HepG2 (cell line): ENCODE data around the gene FKBP8. TPM values are rescaled to one million over a fixed set of nuclear protein-coding genes. Genes with fewer than 3 reads are reported as not detected.

ENCODE experiments used
- ATAC-seq: fragments of 200-7000 bp; cut with Tn5 transposase; 3 replicates; pipeline ENCODE4 v1.9.1; 2020; ENCODE audit warnings: mild to moderate bottlenecking, moderate library complexity
- BruUV-seq: library from RNA; stranded (reverse); fragments of 400-500 nt; replicated peaks from 2 replicates; lab custom pipeline; 2021; lab: Mats Ljungman, UMichigan
- CTCF ChIA-PET: fragments of 300-600 bp; formaldehyde crosslinking; extraction: SDS; loops from one replicate; lab custom pipeline; 2021; ENCODE audit warnings: low total read pairs, inconsistent platforms, low intra/inter-chr PET ratio; lab: Yijun Ruan, JAX
- POLR2A ChIA-PET: fragments of 350-600 bp; sonication (Branson Sonifier 250); formaldehyde crosslinking; loops from one replicate; lab custom pipeline; 2020; ENCODE audit warnings: antibody characterized with exemption, inconsistent platforms; lab: Yijun Ruan, JAX
- DNase-seq: peaks from one replicate; pipeline ENCODE4 v3.0.0-alpha.2; 2015; ENCODE audit warnings: low spot score
- FAIRE-seq: peaks from 3 replicates; lab custom pipeline; 2011; peaks lifted over from hg19 to GRCh38; lab: Jason Lieb, UNC
- H2AFZ ChIP-seq: one replicate; pipeline ENCODE4 v1.6.1; 2011; ENCODE audit warnings: low read length, inconsistent platforms
- H3K27ac ChIP-seq: fragments of 300-600 bp; 3 replicates; pipeline ENCODE4 v1.8.0; 2011; ENCODE audit warnings: mixed run types, mild to moderate bottlenecking, mixed read lengths, low read length, inconsistent platforms; ENCODE audit not compliant: insufficient read depth; ENCODE audit errors: extremely low read length
- H3K27me3 ChIP-seq, 2 experiments: fragments of 200-600 bp in 1 of 2; 2 replicates in 1 of 2; 3 replicates in 1 of 2; pipeline versions ENCODE4 v1.6.0 to v1.8.0; 2011; ENCODE audit warnings: low read length in 2 of 2, mild to moderate bottlenecking in 2 of 2, moderate library complexity in 2 of 2, inconsistent platforms in 1 of 2; ENCODE audit not compliant: insufficient read depth in 2 of 2, control insufficient read depth in 1 of 2
- H3K36me3 ChIP-seq, 2 experiments: fragments of 200-600 bp in 1 of 2; replicated peaks in 1 of 2; 2 replicates in 1 of 2; 3 replicates in 1 of 2; pipeline versions ENCODE4 v1.5.1 to v1.8.0; 2011; ENCODE audit warnings: low read length in 2 of 2, inconsistent platforms in 1 of 2; ENCODE audit not compliant: insufficient read depth in 2 of 2, control insufficient read depth in 1 of 2
- H3K4me1 ChIP-seq: 2 replicates; pipeline ENCODE4 v1.5.1; 2012; ENCODE audit warnings: low read length, inconsistent platforms; ENCODE audit not compliant: insufficient read depth
- H3K4me2 ChIP-seq: 2 replicates; pipeline ENCODE4 v1.6.0; 2011; ENCODE audit warnings: low read depth, low read length, inconsistent platforms
- H3K4me3 ChIP-seq, 3 experiments: fragments of 200-600 bp in 1 of 3; sonication (generic), shearing (Covaris generic) in 1 of 3; replicated peaks in 1 of 3; 2 replicates each; pipeline ENCODE4 v1.5.1; 2011 to 2016; ENCODE audit warnings: low read length in 3 of 3, inconsistent platforms in 2 of 3, low read depth in 2 of 3, mild to moderate bottlenecking in 2 of 3, control low read depth in 1 of 3, mixed read lengths in 1 of 3; ENCODE audit not compliant: insufficient read depth in 1 of 3
- H3K79me2 ChIP-seq: one replicate; pipeline ENCODE4 v1.6.1; 2011; ENCODE audit warnings: low read length, inconsistent platforms; ENCODE audit not compliant: insufficient read depth
- H3K9ac ChIP-seq: 2 replicates; pipeline ENCODE4 v1.6.0; 2011; ENCODE audit warnings: mild to moderate bottlenecking, low read depth, low read length, inconsistent platforms; ENCODE audit not compliant: insufficient read depth
- H3K9me3 ChIP-seq: 2 replicates; pipeline ENCODE4 v1.5.1; 2012; ENCODE audit warnings: mild to moderate bottlenecking, low read length
- H4K20me1 ChIP-seq: 2 replicates; pipeline ENCODE4 v1.6.0; 2011; ENCODE audit warnings: inconsistent platforms, mild to moderate bottlenecking, low read length, moderate library complexity; ENCODE audit not compliant: insufficient read depth
- GATA4 ChIP-seq: sonication (generic); IDR thresholded peaks from 2 replicates; pipeline ENCODE4 v1.6.1; 2016; ENCODE audit warnings: antibody characterized with exemption, low read depth, borderline replicate concordance
- HNRNPL ChIP-seq: fragments of 200-400 bp; formaldehyde crosslinking; IDR thresholded peaks from 2 replicates; pipeline ENCODE4 v1.6.1; 2017; ENCODE audit warnings: mild to moderate bottlenecking, low read depth, low read length
- IKZF1 ChIP-seq: fragments of 450-650 bp; IDR thresholded peaks from 2 replicates; pipeline ENCODE4 v1.7.1; 2016
- ISL2 ChIP-seq: sonication (generic); formaldehyde crosslinking; IDR thresholded peaks from 2 replicates; pipeline ENCODE4 v1.5.0; 2020; ENCODE audit warnings: missing genetic modification reagents
- JUN ChIP-seq: sonication (generic); formaldehyde crosslinking; IDR thresholded peaks from 2 replicates; pipeline ENCODE4 v1.4.0; 2020; ENCODE audit warnings: mild to moderate bottlenecking, missing genetic modification reagents
- KDM2A ChIP-seq: sonication (generic); formaldehyde crosslinking; IDR thresholded peaks from 2 replicates; pipeline ENCODE4 v1.4.0; 2020; ENCODE audit warnings: low read depth, missing genetic modification reagents, borderline replicate concordance
- MATR3 ChIP-seq: sonication (generic); formaldehyde crosslinking; IDR thresholded peaks from 2 replicates; pipeline ENCODE4 v1.4.0; 2020; ENCODE audit warnings: missing genetic modification reagents
- NFKB2 ChIP-seq: sonication (generic); formaldehyde crosslinking; IDR thresholded peaks from 2 replicates; pipeline ENCODE4 v1.4.0; 2020; ENCODE audit warnings: missing genetic modification reagents, borderline replicate concordance
- NFYB ChIP-seq: sonication (generic); formaldehyde crosslinking; IDR thresholded peaks from 2 replicates; pipeline ENCODE4 v1.4.0; 2020; ENCODE audit warnings: missing genetic modification reagents
- PAX8 ChIP-seq: sonication (generic); formaldehyde crosslinking; IDR thresholded peaks from 2 replicates; pipeline ENCODE4 v1.8.0; 2022; ENCODE audit warnings: mild to moderate bottlenecking, missing genetic modification reagents, borderline replicate concordance
- PHF20 ChIP-seq: sonication (generic); formaldehyde crosslinking; IDR thresholded peaks from 2 replicates; pipeline ENCODE4 v1.5.0; 2020; ENCODE audit warnings: mild to moderate bottlenecking, missing genetic modification reagents
- PHF21A ChIP-seq: sonication (generic); formaldehyde crosslinking; IDR thresholded peaks from 2 replicates; pipeline ENCODE4 v1.5.0; 2020; ENCODE audit warnings: mild to moderate bottlenecking, missing genetic modification reagents
- POLR2G ChIP-seq: fragments of 200-400 bp; formaldehyde crosslinking; IDR thresholded peaks from 2 replicates; pipeline ENCODE4 v1.6.1; 2018; ENCODE audit warnings: mild to moderate bottlenecking, low read depth, low read length, moderate library complexity
- RBFOX2 ChIP-seq: fragments of 200-400 bp; formaldehyde crosslinking; IDR thresholded peaks from 2 replicates; pipeline ENCODE4 v1.6.1; 2017; ENCODE audit warnings: low read depth, mild to moderate bottlenecking, low read length
- SP140L ChIP-seq: sonication (generic); formaldehyde crosslinking; IDR thresholded peaks from 2 replicates; pipeline ENCODE4 v1.4.0; 2020; ENCODE audit warnings: missing genetic modification reagents, borderline replicate concordance
- ZBTB7B ChIP-seq: sonication (generic); formaldehyde crosslinking; IDR thresholded peaks from 2 replicates; pipeline ENCODE4 v1.4.0; 2020; ENCODE audit warnings: missing genetic modification reagents
- ZC3H4 ChIP-seq: sonication (generic); formaldehyde crosslinking; IDR thresholded peaks from 2 replicates; pipeline ENCODE4 v1.4.0; 2020; ENCODE audit warnings: missing genetic modification reagents, borderline replicate concordance
- ZFP82 ChIP-seq: sonication (generic); formaldehyde crosslinking; IDR thresholded peaks from 2 replicates; pipeline ENCODE4 v1.5.1; 2020; ENCODE audit warnings: mild to moderate bottlenecking, missing genetic modification reagents, borderline replicate concordance
- ZFP90 ChIP-seq: sonication (generic); formaldehyde crosslinking; IDR thresholded peaks from 2 replicates; pipeline ENCODE4 v1.8.0; 2022; ENCODE audit warnings: missing genetic modification reagents, mild to moderate bottlenecking, inconsistent platforms, borderline replicate concordance
- ZFX ChIP-seq: sonication (generic); formaldehyde crosslinking; IDR thresholded peaks from 2 replicates; pipeline ENCODE4 v1.4.0; 2020; ENCODE audit warnings: mild to moderate bottlenecking, low read depth, missing genetic modification reagents, moderate library complexity
- ZNF143 ChIP-seq: sonication (generic); formaldehyde crosslinking; IDR thresholded peaks from 2 replicates; pipeline ENCODE4 v1.4.0; 2020; ENCODE audit warnings: missing genetic modification reagents
- WGBS: methylation state at CpG from one replicate; pipeline ENCODE4 v1.1.6; 2017; ENCODE audit warnings: low lambda C conversion rate; 5-methylcytosine and 5-hydroxymethylcytosine counted together
- in situ Hi-C: cut with HindIII; loops from 2 replicates; pipeline ENCODE4 v1.10.0; 2017; ENCODE audit warnings: low pct_unique_long_range_greater_than_20kb; ENCODE audit not compliant: extremely low pct_ligation_motif_present
- intact Hi-C: fragments of 100-400 bp; cut with micrococcal nuclease; formaldehyde crosslinking; loops from one replicate; pipeline ENCODE4 v1.10.0; 2022; ENCODE audit not compliant: unreplicated experiment
- polyA plus RNA-seq, 8 experiments: library from polyadenylated mRNA; depleted of rRNA in 3 of 8; stranded (reverse) in 7 of 8; unstranded in 1 of 8; fragments of >200 nt; fragmentation: Illumina TruSeq in 4 of 8; extraction: Trizol in 4 of 8; gene quantifications; 2 replicates each; pipeline versions ENCODE4 v1.2.1 to v1.2.3, GENCODE V29; 2011 to 2016; ENCODE audit warnings: low read depth in 4 of 8, missing spikeins in 1 of 8, mixed read lengths in 1 of 8; ENCODE audit not compliant: insufficient read depth in 1 of 8
- total RNA-seq, 5 experiments: library from RNA; depleted of rRNA; stranded (reverse); fragments of >200 nt; fragmentation: Illumina TruSeq; extraction: Trizol; gene quantifications; 2 replicates each; pipeline ENCODE4 v1.2.3, GENCODE V29; 2016; ENCODE audit warnings: low read depth in 1 of 5
- TF ChIP-seq, protein P1 (sequence below): sonication (generic); formaldehyde crosslinking; IDR thresholded peaks from 2 replicates; pipeline ENCODE4 v1.5.0; 2020; ENCODE audit warnings: missing genetic modification reagents, mild to moderate bottlenecking, borderline replicate concordance
- TF ChIP-seq, protein P2 (sequence below): sonication (generic); formaldehyde crosslinking; IDR thresholded peaks from 2 replicates; pipeline ENCODE4 v1.8.1; 2023; ENCODE audit warnings: mild to moderate bottlenecking, moderate library complexity, missing genetic modification reagents

Gene FKBP8
- total and polyA plus RNA-seq, 2 of the 13 experiments (the other 11 are each of a cell fraction or from before 2014, with no cell fraction given), result 81.7 to 93.9 TPM

DNA sequence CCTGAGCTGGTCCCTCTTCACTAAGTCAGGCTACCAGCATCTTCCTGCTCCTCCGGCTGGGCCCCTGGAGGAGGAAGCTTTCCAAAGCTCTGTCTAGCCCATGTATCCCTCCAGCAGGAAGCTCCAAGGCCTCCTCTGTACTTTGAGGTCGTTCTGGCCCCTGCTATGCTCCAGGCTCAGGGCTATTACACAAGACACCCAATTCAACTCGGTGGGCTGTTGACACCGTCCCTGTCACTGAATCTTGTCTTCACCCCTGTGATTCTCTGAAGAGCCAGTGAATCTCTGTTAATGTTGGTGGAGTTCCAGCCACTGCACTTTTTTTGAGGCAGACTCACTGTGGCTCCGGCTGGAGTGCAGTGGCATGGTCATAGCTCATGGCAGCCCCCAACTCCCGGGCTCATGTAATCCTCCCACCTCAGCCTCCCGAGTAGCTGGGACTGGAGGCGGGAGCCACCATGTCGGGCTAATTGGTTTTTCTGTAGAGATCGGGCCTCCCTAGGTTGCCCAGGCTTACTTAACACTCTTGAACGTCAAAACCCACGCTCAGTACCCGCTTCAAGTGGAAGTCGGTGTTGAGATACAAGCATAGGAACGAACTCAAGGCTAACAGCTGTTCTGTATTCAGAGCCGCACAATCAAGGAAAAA, 44.7 kb upstream of the FKBP8 start (continued):
- TF ChIP-seq ZC3H4 (CRISPR knock-in tag), result no peak
- TF ChIP-seq NFYB (CRISPR knock-in tag), result no peak
- no peak for TF ChIP-seq SP140L
- TF ChIP-seq, protein P1, sequence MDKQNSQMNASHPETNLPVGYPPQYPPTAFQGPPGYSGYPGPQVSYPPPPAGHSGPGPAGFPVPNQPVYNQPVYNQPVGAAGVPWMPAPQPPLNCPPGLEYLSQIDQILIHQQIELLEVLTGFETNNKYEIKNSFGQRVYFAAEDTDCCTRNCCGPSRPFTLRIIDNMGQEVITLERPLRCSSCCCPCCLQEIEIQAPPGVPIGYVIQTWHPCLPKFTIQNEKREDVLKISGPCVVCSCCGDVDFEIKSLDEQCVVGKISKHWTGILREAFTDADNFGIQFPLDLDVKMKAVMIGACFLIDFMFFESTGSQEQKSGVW, result no peak
- no peak for TF ChIP-seq MATR3 (CRISPR knock-in tag)
- no peak for TF ChIP-seq ZNF143 (CRISPR knock-in tag)
- no peak for TF ChIP-seq JUN (CRISPR knock-in tag)
- TF ChIP-seq NFKB2 (CRISPR knock-in tag), result no peak
- no peak for TF ChIP-seq HNRNPL

DNA sequence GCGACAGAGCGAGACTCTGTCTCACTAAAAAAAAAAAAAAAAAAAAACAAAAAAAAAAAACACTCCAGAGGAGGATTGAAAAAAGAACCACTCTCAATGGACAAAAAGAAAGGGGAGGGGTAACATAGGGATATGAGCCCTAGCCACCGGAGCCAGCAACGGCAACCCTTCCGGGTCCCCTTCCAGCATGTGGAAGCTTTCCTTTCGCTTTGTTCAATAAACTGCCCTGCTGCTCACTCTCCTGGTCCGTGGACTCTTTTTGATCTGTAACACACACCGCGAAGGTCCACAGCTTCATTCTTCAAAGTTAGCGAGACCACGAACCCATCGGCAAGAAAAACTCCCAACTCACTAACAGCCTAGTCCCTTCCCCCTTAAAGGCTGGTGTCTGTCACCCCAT, 44.2 kb upstream of the FKBP8 start:
- Histone ChIP-seq H3K4me2 (peak overlapping the region; percentile 96), H3K27me3 (peaks cover 0 to 2% of the 10 kb centered on the region in 2 experiments; a peak in 1 of 5 replicates), H4K20me1 (no peaks in the 10 kb centered on the region), H3K4me3 (peak overlapping the region; percentile 59 to 85 (median 68)), H2AFZ (no peak overlapping the region), H3K79me2 (no peaks in the 10 kb centered on the region), H3K9me3 (no peaks in the 10 kb centered on the region), H3K9ac (peak overlapping the region; percentile 75), H3K36me3 (no peaks in the 10 kb centered on the region), H3K4me1 (peaks cover 33% of the 10 kb centered on the region), H3K27ac (peak overlapping the region; percentile 92)
- CTCF ChIA-PET, result interaction anchor here (1.2 kb wide), 1 partner anchor 118 kb away, joined by 3 read pairs; no protein-coding TSS in a partner anchor
- no TSS peak for BruUV-seq
- POLR2A ChIA-PET, result interaction anchor here (0.7 to 3.2 kb wide), 20 partner anchors 9 to 253 kb away, joined by 3 to 74 read pairs (median 6); partner anchors contain the start of genes ELL, KXD1, SSBP4 and UBA52
- in situ Hi-C loops, result no loop called here
- 7% methylated on average over 12 of the region's 12 CpGs for whole genome bisulfite sequencing
- no peak for FAIRE-seq
- intact Hi-C loops, result no loop called here
- peak; percentile 43 for DNase-seq
- peak; percentile 5 for ATAC-seq
- TF ChIP-seq IKZF1, result no peak
- no peak; the same call in 1 of the 2 replicates for TF ChIP-seq POLR2G
- TF ChIP-seq ZFX (CRISPR knock-in tag), result 0 out of 2 replicates have a peak, but pooled peaks have one; percentile 28
- TF ChIP-seq ZFP82 (CRISPR knock-in tag), result 0 out of 2 replicates have a peak, but pooled peaks have one; percentile 4
- 0 out of 2 replicates have a peak, but pooled peaks have one; percentile 43 for TF ChIP-seq ZFP90 (CRISPR knock-in tag)
- TF ChIP-seq, protein P2, sequence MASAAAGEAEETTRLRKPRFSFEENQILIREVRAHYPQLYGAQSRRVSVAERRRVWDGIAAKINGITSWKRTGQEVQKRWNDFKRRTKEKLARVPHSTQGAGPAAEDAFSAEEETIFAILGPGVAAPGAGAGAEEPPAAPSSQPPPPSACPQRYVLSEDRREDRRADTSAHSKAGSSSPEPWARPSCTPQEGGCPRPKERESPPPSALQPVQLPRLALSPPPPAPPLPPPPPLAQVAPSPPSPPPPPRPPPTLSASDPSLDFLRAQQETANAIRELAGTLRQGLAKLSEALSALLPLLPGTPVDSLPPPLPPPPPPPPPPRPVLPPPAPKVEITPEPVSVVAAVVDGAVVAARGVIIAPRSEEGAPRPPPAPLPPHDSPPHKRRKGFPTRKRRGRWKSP (CRISPR knock-in tag), result peak; percentile 53; the same call in 1 of the 2 replicates
- 0 out of 2 replicates have a peak, but pooled peaks have one; percentile 25 for TF ChIP-seq GATA4
- no peak for TF ChIP-seq KDM2A (CRISPR knock-in tag)
- TF ChIP-seq PHF20 (CRISPR knock-in tag), result 0 out of 2 replicates have a peak, but pooled peaks have one; percentile 35
- 0 out of 2 replicates have a peak, but pooled peaks have one; percentile 33 for TF ChIP-seq RBFOX2
- TF ChIP-seq PHF21A (CRISPR knock-in tag), result 0 out of 2 replicates have a peak, but pooled peaks have one; percentile 34
- TF ChIP-seq ZBTB7B (CRISPR knock-in tag), result 0 out of 2 replicates have a peak, but pooled peaks have one; percentile 13
- TF ChIP-seq PAX8, result 0 out of 2 replicates have a peak, but pooled peaks have one; percentile 32
- TF ChIP-seq ISL2 (CRISPR knock-in tag), result no peak
